ENCODE results near the gene CD44. TPM values are rescaled to one million over a fixed set of nuclear protein-coding genes. Genes with fewer than 3 reads are reported as not detected.

CD44 gene
- total RNA-seq, 1 donor from 2014 or later, result 0.65 TPM

DNA sequence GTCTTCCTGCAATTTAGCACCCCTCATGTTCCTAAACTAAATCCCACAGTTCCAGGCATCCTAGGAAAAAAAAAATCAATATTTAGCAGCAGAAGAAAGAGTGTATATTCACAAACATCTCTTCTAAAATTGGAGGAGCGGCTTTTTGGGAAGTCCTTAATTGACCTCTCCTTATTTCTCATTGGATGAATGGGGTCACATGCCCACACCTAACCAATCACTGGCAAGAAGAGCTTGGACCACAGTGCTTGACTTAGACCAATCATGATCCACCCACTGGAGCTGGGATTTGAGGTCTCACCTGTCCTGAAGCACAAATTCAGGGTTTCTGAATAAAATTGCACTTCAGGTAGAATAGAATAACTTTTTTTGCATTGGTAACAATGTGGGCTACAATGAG is 16.0 kb downstream of the CD44 start:
- H3K4me3 Mint-ChIP-seq, result no peak overlapping the region
- TF ChIP-seq, protein P1, sequence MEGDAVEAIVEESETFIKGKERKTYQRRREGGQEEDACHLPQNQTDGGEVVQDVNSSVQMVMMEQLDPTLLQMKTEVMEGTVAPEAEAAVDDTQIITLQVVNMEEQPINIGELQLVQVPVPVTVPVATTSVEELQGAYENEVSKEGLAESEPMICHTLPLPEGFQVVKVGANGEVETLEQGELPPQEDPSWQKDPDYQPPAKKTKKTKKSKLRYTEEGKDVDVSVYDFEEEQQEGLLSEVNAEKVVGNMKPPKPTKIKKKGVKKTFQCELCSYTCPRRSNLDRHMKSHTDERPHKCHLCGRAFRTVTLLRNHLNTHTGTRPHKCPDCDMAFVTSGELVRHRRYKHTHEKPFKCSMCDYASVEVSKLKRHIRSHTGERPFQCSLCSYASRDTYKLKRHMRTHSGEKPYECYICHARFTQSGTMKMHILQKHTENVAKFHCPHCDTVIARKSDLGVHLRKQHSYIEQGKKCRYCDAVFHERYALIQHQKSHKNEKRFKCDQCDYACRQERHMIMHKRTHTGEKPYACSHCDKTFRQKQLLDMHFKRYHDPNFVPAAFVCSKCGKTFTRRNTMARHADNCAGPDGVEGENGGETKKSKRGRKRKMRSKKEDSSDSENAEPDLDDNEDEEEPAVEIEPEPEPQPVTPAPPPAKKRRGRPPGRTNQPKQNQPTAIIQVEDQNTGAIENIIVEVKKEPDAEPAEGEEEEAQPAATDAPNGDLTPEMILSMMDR (conservative IDR thresholded peaks at IDR 0.05), result no peak
- no peak for DNase-seq (ENCODE audit: low read depth, low spot score)
- H3K27me3 Mint-ChIP-seq (ENCODE audit: low read depth), result no peaks in the 10 kb centered on the region
- H3K27ac Mint-ChIP-seq (ENCODE audit: unreplicated experiment), result no peak overlapping the region
- peaks cover 11% of the 10 kb centered on the region for H3K4me1 Mint-ChIP-seq
- H3K36me3 Mint-ChIP-seq (ENCODE audit: low read depth), result no peaks in the 10 kb centered on the region
- peaks cover 4% of the 10 kb centered on the region for H3K9me3 Mint-ChIP-seq

DNA sequence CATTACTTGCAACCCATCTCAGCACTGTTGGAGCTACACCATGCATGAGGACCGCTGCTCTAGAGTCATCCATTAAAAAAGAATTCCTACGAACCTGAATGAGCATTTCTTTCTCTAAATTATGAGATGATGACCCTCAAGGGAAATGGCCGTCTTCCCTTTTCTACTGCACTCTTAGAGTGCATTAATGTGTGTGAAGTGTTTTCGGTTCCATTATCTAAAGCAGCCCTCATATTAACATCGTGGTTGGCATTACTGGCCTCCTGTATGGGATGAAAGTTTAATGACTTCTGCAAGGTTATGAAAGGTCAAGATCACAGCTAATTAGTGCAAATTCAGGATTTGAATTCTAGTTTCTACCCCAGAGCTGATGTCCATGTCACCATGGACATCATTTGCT is 16.7 kb downstream of the CD44 start:
- H3K9me3 Mint-ChIP-seq, result peaks cover 4% of the 10 kb centered on the region
- H3K36me3 Mint-ChIP-seq (ENCODE audit: low read depth), result no peaks in the 10 kb centered on the region
- H3K4me1 Mint-ChIP-seq, result peaks cover 11% of the 10 kb centered on the region
- DNase-seq (ENCODE audit: low read depth, low spot score), result no peak
- H3K4me3 Mint-ChIP-seq, result no peak overlapping the region
- H3K27ac Mint-ChIP-seq (ENCODE audit: unreplicated experiment), result no peak overlapping the region
- no peaks in the 10 kb centered on the region for H3K27me3 Mint-ChIP-seq (ENCODE audit: low read depth)
- TF ChIP-seq, protein P1 (conservative IDR thresholded peaks at IDR 0.05), result no peak

DNA sequence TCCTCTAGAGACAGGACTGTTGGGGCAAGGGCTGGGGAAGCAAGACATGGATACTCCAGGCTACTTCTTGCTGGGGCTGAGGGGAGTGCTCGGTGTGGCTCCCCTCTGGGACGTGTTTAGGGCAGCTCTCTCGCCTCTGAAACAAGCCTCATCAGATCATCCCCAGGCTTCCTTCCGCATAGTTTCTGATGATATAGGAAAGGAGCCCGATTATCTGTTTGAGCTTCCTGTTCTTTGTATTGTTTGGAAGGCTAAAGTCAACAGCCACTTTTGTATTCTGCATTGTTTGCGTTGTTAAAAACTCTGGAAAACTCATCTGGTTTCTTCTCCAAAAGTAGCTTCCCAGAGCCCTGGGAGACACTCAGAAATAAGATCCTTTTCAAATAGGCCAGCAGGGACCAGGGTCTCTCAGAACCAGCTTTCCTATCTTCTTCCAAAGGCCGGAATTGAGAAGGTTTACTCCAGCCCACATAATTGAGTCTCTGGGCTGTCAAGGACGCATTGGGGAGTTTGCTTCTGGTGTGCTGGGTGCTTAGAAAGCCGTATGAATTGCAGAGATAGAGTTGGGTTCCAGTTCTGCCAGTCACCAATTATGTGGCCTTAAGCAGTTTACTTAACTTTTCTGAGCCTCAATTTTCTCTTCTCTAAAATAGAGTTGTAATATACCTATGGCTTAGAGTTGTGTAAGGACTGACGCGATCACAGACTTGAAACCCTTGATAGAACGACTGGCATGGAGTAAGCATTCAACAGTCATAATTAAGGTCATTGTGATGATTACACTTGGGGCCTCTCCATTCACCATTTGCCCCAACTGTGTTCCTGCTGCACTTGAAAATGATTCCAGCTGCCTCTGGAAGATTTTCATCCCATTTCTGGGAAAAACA is 19.1 kb downstream of the CD44 start:
- Mint-ChIP-seq H3K27ac (ENCODE audit: unreplicated experiment) (no peak overlapping the region), H3K4me3 (no peak overlapping the region), H3K4me1 (peaks cover 11% of the 10 kb centered on the region), H3K9me3 (no peaks in the 10 kb centered on the region), H3K27me3 (ENCODE audit: low read depth) (no peaks in the 10 kb centered on the region), H3K36me3 (ENCODE audit: low read depth) (no peaks in the 10 kb centered on the region)
- TF ChIP-seq, protein P1 (conservative IDR thresholded peaks at IDR 0.05), result no peak
- DNase-seq (ENCODE audit: low read depth, low spot score), result no peak

DNA sequence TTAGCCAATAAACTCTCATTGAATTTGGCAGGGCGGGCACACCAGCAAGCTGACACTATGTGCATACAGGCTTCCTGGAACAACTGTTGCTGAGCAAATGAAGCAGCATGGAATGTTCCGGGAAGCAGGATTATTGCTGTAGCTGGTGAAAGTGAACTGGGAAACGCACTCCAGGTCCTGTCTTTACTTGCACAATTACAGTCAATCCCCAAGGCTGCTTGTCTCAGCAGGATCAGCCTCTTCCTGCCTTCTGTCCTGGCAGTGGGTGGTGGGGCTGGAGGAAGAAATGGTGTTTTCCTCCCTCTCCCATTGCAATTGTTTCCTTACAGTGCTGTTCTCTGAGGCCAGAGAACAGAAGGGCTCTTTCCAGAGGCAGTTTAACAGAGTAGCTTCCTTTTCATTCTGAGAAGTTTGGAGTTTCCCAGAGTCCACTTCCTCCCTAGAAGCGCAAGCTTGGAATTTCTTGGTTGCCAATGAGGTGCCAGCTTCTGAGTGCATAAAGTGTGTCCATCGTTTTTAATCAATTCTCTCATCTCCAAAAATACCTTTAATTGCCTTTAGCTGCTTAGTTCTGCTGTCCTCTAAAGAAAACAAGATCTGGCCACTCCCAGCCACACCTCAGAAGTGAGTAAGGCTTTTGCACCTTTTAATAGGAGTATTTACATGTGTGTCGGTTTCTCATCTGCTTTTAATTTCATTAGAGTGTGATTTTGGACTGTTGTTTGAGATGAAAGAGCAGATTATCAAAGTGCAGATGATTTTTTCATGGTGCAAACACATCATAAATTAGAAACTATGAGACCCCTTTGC is 19.9 kb downstream of the CD44 start:
- peaks cover 11% of the 10 kb centered on the region for H3K4me1 Mint-ChIP-seq
- TF ChIP-seq, protein P1 (conservative IDR thresholded peaks at IDR 0.05), result no peak
- no peak overlapping the region for H3K27ac Mint-ChIP-seq (ENCODE audit: unreplicated experiment)
- H3K36me3 Mint-ChIP-seq (ENCODE audit: low read depth), result no peaks in the 10 kb centered on the region
- no peak overlapping the region for H3K4me3 Mint-ChIP-seq
- no peak for DNase-seq (ENCODE audit: low read depth, low spot score)
- no peaks in the 10 kb centered on the region for H3K9me3 Mint-ChIP-seq
- no peaks in the 10 kb centered on the region for H3K27me3 Mint-ChIP-seq (ENCODE audit: low read depth)

DNA sequence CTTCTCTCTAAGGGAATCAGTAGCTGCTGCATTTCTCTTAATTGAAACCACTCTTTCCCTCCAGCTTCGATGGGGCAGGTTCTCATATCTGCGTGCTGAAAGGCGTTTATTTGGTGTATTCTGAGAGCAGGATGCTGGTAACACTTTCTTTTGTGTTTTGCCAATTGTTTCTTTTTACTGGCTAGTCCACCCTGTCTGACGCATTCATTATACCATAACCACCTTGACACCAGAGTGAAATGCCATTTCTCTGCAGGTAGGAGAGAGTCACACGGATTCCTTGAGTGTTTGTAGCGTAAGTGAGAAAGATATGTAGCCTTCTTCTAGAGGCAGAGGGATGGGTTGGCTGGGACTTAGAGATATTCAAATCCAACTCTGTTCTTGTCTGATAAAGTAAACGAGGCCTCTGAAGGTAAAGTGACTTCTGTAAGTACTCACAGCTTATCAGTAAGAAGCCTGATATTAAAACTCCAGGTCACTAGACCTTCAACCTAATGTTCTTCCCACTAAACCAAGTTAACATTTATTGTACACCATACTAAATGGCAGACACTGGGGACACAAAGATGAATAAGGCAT is 21.4 kb downstream of the CD44 start:
- no peaks in the 10 kb centered on the region for H3K36me3 Mint-ChIP-seq (ENCODE audit: low read depth)
- DNase-seq (ENCODE audit: low read depth, low spot score), result no peak
- TF ChIP-seq, protein P1 (conservative IDR thresholded peaks at IDR 0.05), result no peak
- H3K9me3 Mint-ChIP-seq, result no peaks in the 10 kb centered on the region
- no peak overlapping the region for H3K27ac Mint-ChIP-seq (ENCODE audit: unreplicated experiment)
- no peaks in the 10 kb centered on the region for H3K27me3 Mint-ChIP-seq (ENCODE audit: low read depth)
- no peak overlapping the region for H3K4me3 Mint-ChIP-seq
- H3K4me1 Mint-ChIP-seq, result peaks cover 11% of the 10 kb centered on the region
